HG03066 (cell line): ENCODE data around the gene HDAC1.

Source experiments
- ATAC-seq: cut with Tn5 transposase; IDR thresholded peaks from one replicate; pipeline ENCODE4 v1.9.1; 2021; ENCODE audit warnings: low read depth; ENCODE audit not compliant: unreplicated experiment

Gene HDAC1

GRCh38 chr1:32363713-32364112 is 71.8 kb downstream of the HDAC1 start:
- ATAC-seq = no peak

DNA sequence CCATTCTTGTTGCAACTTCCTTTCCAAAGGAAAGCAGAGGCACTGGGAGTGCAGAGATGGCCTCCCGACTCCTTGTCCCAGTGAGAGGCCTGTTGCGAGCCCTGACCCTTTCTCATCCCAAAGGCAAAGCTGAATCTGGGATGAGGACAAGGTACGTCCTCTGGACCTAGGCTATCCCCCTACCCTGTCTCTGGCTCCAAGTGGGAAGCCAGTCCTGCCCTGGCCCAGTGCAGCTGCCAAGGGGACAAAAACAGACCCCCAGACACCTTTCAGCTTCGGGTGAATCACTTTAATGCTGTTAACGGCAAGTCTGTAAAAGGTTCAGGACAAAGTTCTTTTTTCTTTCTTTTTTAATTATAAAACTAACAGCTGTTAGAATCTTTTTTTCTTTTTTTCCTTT is 73.0 kb downstream of the HDAC1 start:
- no peak for ATAC-seq

DNA sequence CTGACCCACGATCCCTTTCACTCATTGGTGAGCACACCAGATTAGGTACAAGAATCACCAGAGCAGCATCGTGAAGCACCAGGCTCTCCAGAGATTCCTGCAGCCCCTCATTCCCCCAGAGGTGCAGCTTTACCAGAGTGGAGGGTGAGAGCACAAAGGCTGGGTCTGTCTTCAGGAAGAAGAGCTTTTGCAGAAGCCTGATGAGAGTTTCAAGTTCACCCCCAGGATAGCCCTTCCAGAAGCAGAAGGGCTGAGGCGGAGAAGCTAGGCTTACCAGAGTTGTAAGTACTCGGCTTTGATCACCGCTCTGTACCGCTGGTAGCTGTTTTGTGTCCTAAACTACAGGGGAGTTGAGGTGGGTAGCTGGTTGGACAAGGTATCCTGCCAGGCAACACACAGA is 73.6 kb downstream of the HDAC1 start:
- no peak for ATAC-seq

DNA sequence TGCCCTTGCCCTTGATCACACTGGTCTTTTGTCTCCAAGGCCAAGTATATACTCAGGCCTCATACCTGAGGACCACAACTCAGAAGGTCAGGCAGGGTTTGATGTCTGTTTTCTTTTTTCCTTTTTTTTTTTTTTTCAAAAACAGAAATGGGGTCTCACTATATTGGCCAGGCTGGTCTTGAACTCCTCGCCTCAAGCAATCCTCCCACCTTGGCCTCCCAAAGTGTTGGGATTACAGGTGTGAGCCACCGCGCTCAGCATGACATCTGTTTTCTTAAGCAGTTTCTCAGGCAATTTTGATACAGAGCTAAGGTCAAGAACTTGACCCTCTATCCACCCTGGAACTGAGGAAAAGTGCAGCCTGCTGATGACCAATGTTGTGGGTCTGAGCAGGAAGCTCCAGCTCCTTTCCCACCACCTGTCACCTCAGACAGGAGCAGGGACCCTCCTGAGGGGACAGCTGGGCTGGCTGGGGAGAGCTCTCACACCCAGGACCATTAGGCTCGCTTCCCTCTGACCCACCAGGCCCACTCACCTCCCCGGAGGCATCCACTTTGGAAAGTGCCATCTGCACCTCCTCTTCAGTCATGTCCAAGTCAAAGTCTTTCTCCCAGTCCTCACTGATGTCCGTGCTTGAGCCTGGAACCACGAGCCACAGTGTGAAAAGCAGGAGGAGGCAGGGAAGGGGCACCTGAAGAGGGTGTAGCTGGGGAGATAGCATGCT is 76.2 kb downstream of the HDAC1 start:
- ATAC-seq = no peak

DNA sequence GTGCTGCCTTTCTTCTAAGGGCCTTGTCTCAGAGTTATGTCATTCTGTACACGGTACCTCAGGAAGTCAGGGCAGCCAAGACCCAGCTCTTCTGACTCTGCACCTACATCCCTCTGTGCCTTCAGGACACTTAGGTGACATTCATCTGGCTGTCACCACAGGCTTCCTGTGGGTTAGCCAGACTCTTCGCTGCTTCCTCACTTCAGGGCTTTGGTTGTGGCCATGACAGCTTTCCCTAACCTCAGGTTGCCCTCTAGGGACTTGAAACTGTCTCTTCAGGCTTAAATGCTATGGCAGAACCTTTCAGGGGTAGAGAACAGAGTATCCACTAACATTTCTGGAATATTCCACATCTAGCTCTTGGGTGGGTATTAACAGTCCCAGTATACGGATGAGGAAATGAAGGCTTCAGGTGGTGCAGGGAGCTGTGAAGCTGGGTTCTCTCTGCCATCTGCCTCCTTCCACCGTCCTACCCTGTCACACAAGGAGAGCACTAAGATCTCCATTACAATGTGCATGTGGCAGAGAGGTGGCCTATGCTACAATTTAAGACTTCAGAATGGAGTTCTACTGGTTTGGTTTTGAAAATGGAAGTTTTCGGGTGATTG is 80.4 kb downstream of the HDAC1 start:
- no peak for ATAC-seq

DNA sequence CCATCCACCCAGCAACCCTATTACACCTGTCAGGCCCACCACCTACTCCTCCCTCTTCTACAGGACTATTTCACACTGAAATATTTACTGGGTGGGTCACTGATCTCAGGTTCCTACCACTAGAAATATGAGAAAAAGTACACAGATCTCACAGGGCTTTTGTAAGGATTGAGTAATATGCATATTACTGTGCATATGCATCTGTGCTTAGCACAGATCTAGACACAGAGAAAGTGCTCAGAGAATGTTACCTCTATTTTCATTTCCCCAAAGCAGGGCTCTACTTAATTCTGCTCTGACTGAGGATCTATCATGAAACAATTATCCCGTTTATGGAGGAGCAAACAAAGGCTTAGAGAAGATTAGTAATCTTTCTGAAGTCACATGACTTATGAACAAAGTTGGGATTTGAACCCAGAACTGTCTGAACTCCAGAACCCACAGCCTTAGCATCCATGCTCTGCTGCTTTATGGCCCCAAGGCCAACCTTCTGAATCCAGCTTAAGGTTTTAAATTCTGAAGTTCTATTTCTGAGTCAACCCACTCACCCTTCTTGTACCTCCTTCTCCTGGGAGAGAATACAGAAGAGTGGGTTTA is 82.2 kb downstream of the HDAC1 start:
- ATAC-seq = no peak

DNA sequence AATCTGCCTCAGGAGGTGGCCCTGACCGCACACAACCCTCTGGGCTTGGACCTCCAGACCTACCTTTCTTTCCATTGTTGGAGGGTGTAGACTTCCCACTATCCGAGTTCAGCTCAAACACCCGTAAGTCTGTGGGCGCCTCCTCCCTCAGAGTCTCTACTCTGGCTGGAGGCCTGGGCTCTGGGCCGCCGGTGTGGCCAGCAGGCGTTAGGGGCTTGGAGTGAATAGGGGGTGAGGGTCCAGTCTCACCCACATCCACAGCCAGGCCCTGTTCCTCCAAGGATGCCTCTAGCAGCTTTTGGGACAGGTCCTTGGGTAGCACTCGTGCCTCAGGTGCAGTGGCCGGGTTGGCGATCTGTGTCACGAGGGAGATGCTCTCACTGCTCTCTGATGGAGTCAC is 84.3 kb downstream of the HDAC1 start:
- no peak for ATAC-seq

- no peak for ATAC-seq
Observed at GRCh38 chr1:32377541-32378220, 85.8 kb downstream of the HDAC1 start.

DNA sequence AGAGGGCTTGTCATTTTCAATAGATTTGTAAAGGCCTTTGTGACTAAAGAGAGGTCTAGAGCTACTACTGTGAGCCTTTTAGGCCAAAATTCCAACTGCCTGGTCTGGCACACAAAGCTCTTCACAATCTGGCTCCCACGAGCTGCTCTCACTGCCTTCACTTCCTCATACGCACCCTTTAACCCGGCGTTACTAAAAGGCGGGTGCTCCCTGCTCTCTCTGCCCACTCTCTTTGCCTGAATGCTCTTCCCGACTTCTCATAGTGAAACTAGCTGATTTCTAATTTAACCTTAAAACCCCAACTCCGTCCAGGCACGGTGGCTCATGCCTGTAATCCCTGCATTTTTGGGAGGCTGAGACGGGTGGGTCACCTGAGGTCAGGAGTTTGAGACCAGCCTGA is 88.2 kb downstream of the HDAC1 start:
- no peak for ATAC-seq
